ENCODE results near the gene SLC29A3. TPM values are rescaled to one million over a fixed set of nuclear protein-coding genes. Genes with fewer than 3 reads are reported as not detected.

Gene SLC29A3
- total RNA-seq, 2 donors from 2014 or later = 3.2 to 5.9 TPM

- Histone ChIP-seq H3K4me3 (no peak overlapping the region), H3K4me1 (ENCODE audit: control insufficient read depth in 1 of 2, low read depth in 2 of 2) (no peaks in the 10 kb centered on the region), H3K27ac (no peak overlapping the region), H3K9me3 (no peaks in the 10 kb centered on the region), H3K27me3 (replicated peaks; ENCODE audit: insufficient read depth) (no peaks in the 10 kb centered on the region), H3K36me3 (no peaks in the 10 kb centered on the region)
- ATAC-seq (ENCODE audit: insufficient number of reproducible peaks, low FRiP score, low read depth) = no peak
- TF ChIP-seq CTCF (IDR thresholded peaks at IDR 0.05) = no peak
- DNase-seq (ENCODE audit: low spot score) = no peak
These were observed 37.3 kb upstream of the SLC29A3 start for GRCh38 chr10:71281646-71282322.

GRCh38 chr10:71282323-71282680 lies 36.8 kb upstream of the SLC29A3 start:
- Histone ChIP-seq H3K27ac (no peak overlapping the region), H3K9me3 (no peaks in the 10 kb centered on the region), H3K4me3 (no peak overlapping the region), H3K4me1 (ENCODE audit: control insufficient read depth in 1 of 2, low read depth in 2 of 2) (no peaks in the 10 kb centered on the region), H3K27me3 (replicated peaks; ENCODE audit: insufficient read depth) (no peaks in the 10 kb centered on the region), H3K36me3 (no peaks in the 10 kb centered on the region)
- TF ChIP-seq CTCF (IDR thresholded peaks at IDR 0.05) = no peak
- ATAC-seq (ENCODE audit: insufficient number of reproducible peaks, low FRiP score, low read depth) (no peak), DNase-seq (ENCODE audit: low spot score) (no peak)

GRCh38 chr10:71283410-71283809 lies 35.6 kb upstream of the SLC29A3 start:
- H3K4me3 ChIP-seq = no peak overlapping the region
- no peaks in the 10 kb centered on the region for H3K36me3 ChIP-seq
- DNase-seq (ENCODE audit: low spot score) (no peak), ATAC-seq (ENCODE audit: insufficient number of reproducible peaks, low FRiP score, low read depth) (no peak)
- H3K27me3 ChIP-seq (replicated peaks; ENCODE audit: insufficient read depth) = no peaks in the 10 kb centered on the region
- TF ChIP-seq CTCF (IDR thresholded peaks at IDR 0.05) = no peak
- H3K4me1 ChIP-seq (ENCODE audit: control insufficient read depth in 1 of 2, low read depth in 2 of 2) = no peaks in the 10 kb centered on the region
- H3K9me3 ChIP-seq = no peaks in the 10 kb centered on the region
- no peak overlapping the region for H3K27ac ChIP-seq

- no peaks in the 10 kb centered on the region for H3K4me1 ChIP-seq (ENCODE audit: control insufficient read depth in 1 of 2, low read depth in 2 of 2)
- no peak overlapping the region for H3K4me3 ChIP-seq
- DNase-seq (ENCODE audit: low spot score) (no peak), ATAC-seq (ENCODE audit: insufficient number of reproducible peaks, low FRiP score, low read depth) (no peak)
- no peaks in the 10 kb centered on the region for H3K9me3 ChIP-seq
- no peaks in the 10 kb centered on the region for H3K36me3 ChIP-seq
- no peak for TF ChIP-seq CTCF (IDR thresholded peaks at IDR 0.05)
- H3K27ac ChIP-seq = no peak overlapping the region
- H3K27me3 ChIP-seq (replicated peaks; ENCODE audit: insufficient read depth) = no peaks in the 10 kb centered on the region
These were observed 35.2 kb upstream of the SLC29A3 start for GRCh38 chr10:71283876-71284275.

GRCh38 chr10:71284544-71285179 lies 34.4 kb upstream of the SLC29A3 start:
- Histone ChIP-seq H3K36me3 (no peaks in the 10 kb centered on the region), H3K27ac (no peak overlapping the region), H3K4me1 (ENCODE audit: control insufficient read depth in 1 of 2, low read depth in 2 of 2) (no peaks in the 10 kb centered on the region), H3K4me3 (no peak overlapping the region), H3K27me3 (replicated peaks; ENCODE audit: insufficient read depth) (no peaks in the 10 kb centered on the region), H3K9me3 (no peaks in the 10 kb centered on the region)
- no peak for DNase-seq (ENCODE audit: low spot score)
- no peak for ATAC-seq (ENCODE audit: insufficient number of reproducible peaks, low FRiP score, low read depth)
- no peak for TF ChIP-seq CTCF (IDR thresholded peaks at IDR 0.05)
